Bronchial epithelial cell (primary cell): ENCODE data around the gene PDE6H. TPM values are rescaled to one million over a fixed set of nuclear protein-coding genes. Genes with fewer than 3 reads are reported as not detected.

Experiments
- DNase-seq: peaks from one replicate; pipeline ENCODE4 v3.0.0-alpha.2; 2010; ENCODE audit warnings: low read depth
- FAIRE-seq: peaks from 2 replicates; lab custom pipeline; 2011; peaks lifted over from hg19 to GRCh38; lab: Jason Lieb, UNC
- H3K27me3 ChIP-seq: 2 replicates; pipeline ENCODE4 v1.5.1; 2011; ENCODE audit warnings: low read length; ENCODE audit not compliant: control insufficient read depth, insufficient read depth
- H3K36me3 ChIP-seq: 2 replicates; pipeline ENCODE4 v1.5.1; 2011; ENCODE audit warnings: low read length; ENCODE audit not compliant: control insufficient read depth, insufficient read depth
- H3K4me3 ChIP-seq: 2 replicates; pipeline ENCODE4 v1.5.1; 2011; ENCODE audit warnings: mild to moderate bottlenecking, low read depth, low read length, control low read depth
- total RNA-seq: library from RNA; depleted of rRNA; stranded (reverse); fragments of >200 nt; gene quantifications from 2 replicates; pipeline ENCODE4 v1.2.1, GENCODE V29; 2014
- TF ChIP-seq, protein P1 (sequence below): IDR thresholded peaks from 2 replicates; pipeline ENCODE4 v1.5.1; 2011; ENCODE audit warnings: mild to moderate bottlenecking, moderate library complexity, low read length, control low read depth, inconsistent platforms; ENCODE audit not compliant: insufficient read depth, severe bottlenecking

PDE6H gene
- total RNA-seq, 1 donor from 2014 or later: not detected

GRCh38 chr12:15001733-15002382 is 29.0 kb downstream of the PDE6H start:
- H3K27me3 ChIP-seq: peaks cover 2% of the 10 kb centered on the region
- DNase-seq (no peak), FAIRE-seq (no peak)
- TF ChIP-seq, protein P1, sequence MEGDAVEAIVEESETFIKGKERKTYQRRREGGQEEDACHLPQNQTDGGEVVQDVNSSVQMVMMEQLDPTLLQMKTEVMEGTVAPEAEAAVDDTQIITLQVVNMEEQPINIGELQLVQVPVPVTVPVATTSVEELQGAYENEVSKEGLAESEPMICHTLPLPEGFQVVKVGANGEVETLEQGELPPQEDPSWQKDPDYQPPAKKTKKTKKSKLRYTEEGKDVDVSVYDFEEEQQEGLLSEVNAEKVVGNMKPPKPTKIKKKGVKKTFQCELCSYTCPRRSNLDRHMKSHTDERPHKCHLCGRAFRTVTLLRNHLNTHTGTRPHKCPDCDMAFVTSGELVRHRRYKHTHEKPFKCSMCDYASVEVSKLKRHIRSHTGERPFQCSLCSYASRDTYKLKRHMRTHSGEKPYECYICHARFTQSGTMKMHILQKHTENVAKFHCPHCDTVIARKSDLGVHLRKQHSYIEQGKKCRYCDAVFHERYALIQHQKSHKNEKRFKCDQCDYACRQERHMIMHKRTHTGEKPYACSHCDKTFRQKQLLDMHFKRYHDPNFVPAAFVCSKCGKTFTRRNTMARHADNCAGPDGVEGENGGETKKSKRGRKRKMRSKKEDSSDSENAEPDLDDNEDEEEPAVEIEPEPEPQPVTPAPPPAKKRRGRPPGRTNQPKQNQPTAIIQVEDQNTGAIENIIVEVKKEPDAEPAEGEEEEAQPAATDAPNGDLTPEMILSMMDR: no peak
- no peak overlapping the region for H3K4me3 ChIP-seq
- H3K36me3 ChIP-seq: no peaks in the 10 kb centered on the region

GRCh38 chr12:15004421-15004820 is 31.6 kb downstream of the PDE6H start:
- Histone ChIP-seq H3K36me3 (no peaks in the 10 kb centered on the region), H3K27me3 (peaks cover 2% of the 10 kb centered on the region), H3K4me3 (no peak overlapping the region)
- TF ChIP-seq, protein P1: no peak
- FAIRE-seq (no peak), DNase-seq (no peak)

DNA sequence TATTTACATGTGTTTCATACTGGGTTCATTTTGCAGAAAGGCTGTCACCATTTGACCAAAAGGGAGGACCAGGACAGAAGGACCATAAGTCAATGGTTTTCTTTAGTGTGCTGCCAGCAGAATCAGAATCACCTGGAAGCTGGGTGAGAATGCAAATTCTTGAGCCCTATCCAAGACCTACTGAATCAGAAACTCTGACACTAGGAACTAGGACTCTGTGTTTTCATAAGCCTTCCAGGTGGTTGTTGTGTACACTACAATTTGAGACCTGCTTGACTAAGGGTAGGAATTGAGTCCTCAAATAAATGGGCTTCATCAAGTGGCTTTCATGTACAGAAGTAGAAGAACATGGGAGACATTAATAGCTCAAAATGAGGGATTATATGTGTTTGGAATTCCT is 32.2 kb downstream of the PDE6H start:
- no peak for DNase-seq
- TF ChIP-seq, protein P1: no peak
- no peaks in the 10 kb centered on the region for H3K36me3 ChIP-seq
- no peak for FAIRE-seq
- peaks cover 2% of the 10 kb centered on the region for H3K27me3 ChIP-seq
- H3K4me3 ChIP-seq: no peak overlapping the region

- DNase-seq: no peak
- H3K27me3 ChIP-seq: peaks cover 2% of the 10 kb centered on the region
- TF ChIP-seq, protein P1: no peak
- no peak for FAIRE-seq
- no peak overlapping the region for H3K4me3 ChIP-seq
- no peaks in the 10 kb centered on the region for H3K36me3 ChIP-seq
These were observed 34.7 kb downstream of the PDE6H start for GRCh38 chr12:15007551-15007950.

GRCh38 chr12:15011162-15011561 is 38.3 kb downstream of the PDE6H start:
- peak; percentile 33 for DNase-seq
- no peak for FAIRE-seq
- H3K36me3 ChIP-seq: no peaks in the 10 kb centered on the region
- TF ChIP-seq, protein P1: peak; percentile 12
- no peak overlapping the region for H3K4me3 ChIP-seq
- H3K27me3 ChIP-seq: no peaks in the 10 kb centered on the region
